Measurements from ENCODE around the gene EHF. TPM values are rescaled to one million over a fixed set of nuclear protein-coding genes. Genes with fewer than 3 reads are reported as not detected.

EHF gene
- total RNA-seq, 4 donors from 2014 or later: 3.8 to 13.9 (median 8.1) TPM

DNA sequence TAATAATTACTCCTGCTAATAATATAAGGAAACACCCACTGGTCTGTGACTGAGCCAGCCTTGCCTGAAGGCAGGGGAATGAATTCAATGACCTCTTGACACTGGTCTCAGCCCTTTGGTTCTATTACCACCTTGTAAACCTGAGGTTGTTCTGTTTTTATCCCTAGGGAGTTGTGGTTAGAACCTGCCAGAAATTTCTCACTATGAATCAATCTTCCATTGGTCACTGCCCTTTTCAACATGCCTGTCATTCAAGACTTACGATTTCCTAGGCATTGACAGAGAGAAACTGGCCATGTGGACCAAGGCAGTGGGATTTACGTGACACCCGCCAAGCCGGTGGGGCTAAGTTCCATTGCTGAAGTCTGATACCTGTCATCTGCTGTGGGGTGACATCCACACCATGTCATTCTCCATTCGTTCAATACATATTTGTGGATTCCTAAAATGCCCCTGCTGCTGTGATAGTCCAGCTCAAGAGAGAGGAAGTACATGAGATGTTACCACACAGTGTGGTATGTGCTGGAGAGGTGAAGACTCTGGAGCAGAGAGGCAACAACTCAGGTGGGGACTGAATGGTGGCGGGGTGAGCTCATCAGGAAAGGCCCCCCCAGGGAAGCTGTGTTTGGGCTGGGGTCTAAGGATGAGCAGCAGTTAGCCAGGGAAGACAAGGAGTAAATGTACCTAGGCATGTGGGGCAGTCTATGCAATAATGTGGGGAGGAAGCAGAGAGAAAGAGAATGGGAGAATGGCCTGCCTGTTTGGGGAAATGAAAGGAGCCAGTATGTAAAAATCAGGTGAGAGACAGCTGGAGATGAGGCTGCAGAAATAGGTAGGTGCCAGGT, 15.2 kb upstream of the EHF start:
- Histone ChIP-seq H3K27me3 (no peaks in the 10 kb centered on the region), H3K36me3 (no peaks in the 10 kb centered on the region)

DNA sequence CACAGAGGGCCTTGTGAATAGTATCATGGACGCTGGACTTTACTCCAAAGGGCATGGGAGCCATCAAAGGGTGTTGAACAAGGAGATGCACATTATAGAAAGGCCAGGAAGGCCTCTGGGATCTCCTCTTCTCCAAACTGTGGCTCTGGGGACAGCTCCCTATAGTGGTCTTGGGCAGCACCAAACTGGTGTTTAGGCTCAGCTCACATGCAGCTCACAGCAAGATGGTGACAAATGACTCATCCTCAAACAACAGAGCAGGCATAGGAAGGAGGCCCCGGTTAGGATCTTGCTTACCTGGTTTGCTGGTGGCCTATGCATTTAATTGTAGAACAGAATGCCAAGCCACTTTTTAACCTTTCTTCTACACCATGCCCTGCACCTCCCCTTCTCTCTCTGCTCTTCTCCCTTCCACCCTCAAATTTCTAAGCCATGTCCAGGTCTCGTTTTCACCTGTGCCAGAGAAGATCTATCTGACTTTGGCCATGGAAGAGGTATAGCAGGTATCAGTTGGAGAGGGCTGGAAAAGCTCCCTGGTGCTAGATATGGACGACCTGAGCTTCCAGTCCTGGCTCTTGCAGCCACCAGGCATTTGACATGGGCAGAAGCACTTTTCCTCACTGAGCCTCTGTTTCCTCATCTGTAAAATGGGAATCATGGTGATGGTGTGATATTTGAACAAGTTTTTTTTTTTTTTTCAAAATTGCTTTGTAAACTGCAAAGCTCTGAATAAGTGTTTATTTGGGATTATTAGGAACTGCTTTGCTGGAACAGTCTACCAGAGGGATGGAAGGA, 14.4 kb upstream of the EHF start:
- Histone ChIP-seq H3K27ac (no peak overlapping the region), H3K27me3 (no peaks in the 10 kb centered on the region), H3K9me3 (no peaks in the 10 kb centered on the region), H3K36me3 (no peaks in the 10 kb centered on the region), H3K4me1 (no peaks in the 10 kb centered on the region), H3K4me3 (replicated peaks in 1 of 3) (no peak overlapping the region)
- DNase-seq: no peak
- TF ChIP-seq, protein P1, sequence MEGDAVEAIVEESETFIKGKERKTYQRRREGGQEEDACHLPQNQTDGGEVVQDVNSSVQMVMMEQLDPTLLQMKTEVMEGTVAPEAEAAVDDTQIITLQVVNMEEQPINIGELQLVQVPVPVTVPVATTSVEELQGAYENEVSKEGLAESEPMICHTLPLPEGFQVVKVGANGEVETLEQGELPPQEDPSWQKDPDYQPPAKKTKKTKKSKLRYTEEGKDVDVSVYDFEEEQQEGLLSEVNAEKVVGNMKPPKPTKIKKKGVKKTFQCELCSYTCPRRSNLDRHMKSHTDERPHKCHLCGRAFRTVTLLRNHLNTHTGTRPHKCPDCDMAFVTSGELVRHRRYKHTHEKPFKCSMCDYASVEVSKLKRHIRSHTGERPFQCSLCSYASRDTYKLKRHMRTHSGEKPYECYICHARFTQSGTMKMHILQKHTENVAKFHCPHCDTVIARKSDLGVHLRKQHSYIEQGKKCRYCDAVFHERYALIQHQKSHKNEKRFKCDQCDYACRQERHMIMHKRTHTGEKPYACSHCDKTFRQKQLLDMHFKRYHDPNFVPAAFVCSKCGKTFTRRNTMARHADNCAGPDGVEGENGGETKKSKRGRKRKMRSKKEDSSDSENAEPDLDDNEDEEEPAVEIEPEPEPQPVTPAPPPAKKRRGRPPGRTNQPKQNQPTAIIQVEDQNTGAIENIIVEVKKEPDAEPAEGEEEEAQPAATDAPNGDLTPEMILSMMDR (IDR thresholded peaks at IDR 0.05): no peak
- no peak for TF ChIP-seq POLR2A (IDR thresholded peaks at IDR 0.05)
- intact Hi-C loops (cut with DNase I): no loop called here
- WGBS, 2 donors: 58 to 65% methylated on average over 4 of the region's 4 CpGs

More for the DNA sequence above, 15.2 kb upstream of the EHF start:
- no peak for DNase-seq
- Histone ChIP-seq H3K4me3 (replicated peaks in 1 of 3) (no peak overlapping the region), H3K4me1 (no peaks in the 10 kb centered on the region), H3K9me3 (no peaks in the 10 kb centered on the region), H3K27ac (no peak overlapping the region)
- intact Hi-C loops (cut with DNase I): no loop called here
- 91 to 96% methylated on average over 6 of the region's 6 CpGs for WGBS, 2 donors
- TF ChIP-seq, protein P1 (IDR thresholded peaks at IDR 0.05): no peak
- no peak for TF ChIP-seq POLR2A (IDR thresholded peaks at IDR 0.05)

DNA sequence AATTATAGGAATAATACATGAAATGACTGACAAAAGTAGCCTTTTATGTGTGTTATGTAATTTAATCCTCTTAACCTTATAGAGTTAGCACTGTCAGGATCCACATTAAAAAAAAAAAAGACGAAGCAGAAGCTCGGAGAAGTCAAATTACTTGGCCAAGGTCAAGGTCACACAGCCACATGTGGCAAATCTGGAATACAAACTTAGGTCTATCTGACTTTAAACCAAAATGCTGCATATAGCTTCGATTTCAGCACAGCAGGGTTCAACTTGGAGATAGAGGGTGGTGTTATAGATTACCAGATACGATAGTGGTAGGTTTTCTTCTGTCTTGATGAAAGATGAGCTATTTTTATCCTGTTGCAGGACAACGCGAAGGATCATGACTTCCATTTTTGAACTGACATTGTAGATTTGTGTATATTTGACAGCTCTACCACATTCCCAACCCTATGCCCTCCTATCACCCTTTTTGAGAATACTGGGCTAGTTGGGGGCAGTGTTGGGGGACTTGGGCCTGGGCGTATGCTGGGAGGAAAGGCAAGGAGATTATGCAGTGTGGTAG, 11.6 kb upstream of the EHF start:
- H3K36me3 ChIP-seq: no peaks in the 10 kb centered on the region
- no peak overlapping the region for H3K4me3 ChIP-seq (replicated peaks in 1 of 3)
- intact Hi-C loops (cut with DNase I): no loop called here
- WGBS, 2 donors: 87 to 88% methylated on average over 7 of the region's 7 CpGs
- DNase-seq: no peak
- H3K27me3 ChIP-seq: no peaks in the 10 kb centered on the region
- H3K27ac ChIP-seq: no peak overlapping the region
- peaks cover 2 to 5% of the 10 kb centered on the region in 2 donors for H3K4me1 ChIP-seq
- TF ChIP-seq, protein P1 (IDR thresholded peaks at IDR 0.05): no peak
- TF ChIP-seq POLR2A (IDR thresholded peaks at IDR 0.05): no peak
- H3K9me3 ChIP-seq: no peaks in the 10 kb centered on the region

DNA sequence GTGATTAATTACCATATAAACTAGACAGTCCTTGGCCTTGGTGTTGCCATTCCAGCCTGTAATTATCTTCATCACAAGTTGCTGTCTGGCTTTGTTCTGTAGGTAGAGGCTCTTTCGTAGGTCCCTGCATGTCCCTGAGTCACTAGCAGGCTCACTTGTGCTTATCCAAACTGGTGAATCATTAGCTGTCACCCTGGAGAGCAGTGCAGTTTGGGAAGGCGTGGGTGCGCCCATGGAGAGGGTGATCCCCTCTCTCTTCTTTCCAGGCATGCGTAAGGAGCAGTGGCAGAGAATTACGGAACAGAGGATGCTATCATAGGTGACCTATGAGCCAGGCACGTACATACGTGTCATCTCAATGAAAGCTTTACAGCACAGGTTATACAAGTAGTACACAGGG, 11.0 kb upstream of the EHF start:
- H3K27ac ChIP-seq: no peak overlapping the region
- 83 to 95% methylated on average over 5 to 7 of the region's 7 CpGs for WGBS, 2 donors

More for the DNA sequence above, 11.0 kb upstream of the EHF start:
- intact Hi-C loops (cut with DNase I): no loop called here
- no peak for DNase-seq
- TF ChIP-seq, protein P1 (IDR thresholded peaks at IDR 0.05): no peak
- TF ChIP-seq POLR2A (IDR thresholded peaks at IDR 0.05): no peak
- peaks cover 4 to 5% of the 10 kb centered on the region in 2 donors for H3K4me1 ChIP-seq
- no peaks in the 10 kb centered on the region for H3K9me3 ChIP-seq
- H3K4me3 ChIP-seq (replicated peaks in 1 of 3): no peak overlapping the region
- H3K36me3 ChIP-seq: no peaks in the 10 kb centered on the region
- H3K27me3 ChIP-seq: no peaks in the 10 kb centered on the region

Data from thyroid gland (tissue), 4 donors.